Testis (tissue), 2 donors: ENCODE results near the gene SOWAHA.

ENCODE experiments used
- CTCF ChIP-seq, 3 experiments: fragments of 450-650 bp in 2 of 3; fragments of 200-600 bp in 1 of 3; sonication (generic) in 1 of 3; IDR thresholded peaks; one replicate each; pipeline ENCODE4 v1.5.1; 2016 to 2019; ENCODE audit warnings: antibody characterized with exemption in 3 of 3, mild to moderate bottlenecking in 2 of 3, moderate library complexity in 1 of 3
- POLR2A ChIP-seq: fragments of 450-650 bp; IDR thresholded peaks from one replicate; pipeline ENCODE4 v1.6.1; 2017; ENCODE audit warnings: antibody characterized with exemption, mild to moderate bottlenecking, moderate library complexity

- TF ChIP-seq CTCF (IDR thresholded peaks at IDR 0.05) (no peak), POLR2A (no peak)
These were observed 48.3 kb upstream of the SOWAHA start for GRCh38 chr5:132764671-132765238.
